K562 (cell line): Measurements from ENCODE around the gene CAMK1D. TPM values are rescaled to one million over a fixed set of nuclear protein-coding genes. Genes with fewer than 3 reads are reported as not detected.

ENCODE experiments used
- ATAC-seq: fragments of 200-7000 bp; cut with Tn5 transposase; 3 replicates; pipeline ENCODE4 v1.9.1; 2020; ENCODE audit warnings: moderate library complexity
- BruUV-seq: library from RNA; stranded (reverse); fragments of 400-500 nt; replicated peaks from 2 replicates; lab custom pipeline; 2021; lab: Mats Ljungman, UMichigan
- CTCF ChIA-PET: fragments of 300-600 bp; formaldehyde crosslinking; extraction: SDS; loops from one replicate; lab custom pipeline; 2021; ENCODE audit warnings: low intra/inter-chr PET ratio; lab: Yijun Ruan, JAX
- POLR2A ChIA-PET: fragments of 300-600, 350-650 bp; sonication (Branson Sonifier 250); formaldehyde crosslinking; extraction: SDS; loops from one replicate; lab custom pipeline; 2021; ENCODE audit warnings: antibody characterized with exemption, inconsistent platforms; lab: Yijun Ruan, JAX
- DNase-seq, 4 experiments: peaks; one replicate each; pipeline versions ENCODE4 v3.0.0 to v3.0.0-alpha.2; 2011 to 2018; ENCODE audit warnings: low spot score in 3 of 4, mixed read lengths in 3 of 4; ENCODE audit errors: extremely low read depth in 1 of 4
- FAIRE-seq: peaks from 2 replicates; lab custom pipeline; 2011; peaks lifted over from hg19 to GRCh38; lab: Jason Lieb, UNC
- H2AFZ ChIP-seq: 2 replicates; pipeline ENCODE4 v1.6.0; 2011; ENCODE audit warnings: low read depth, low read length, control low read depth, inconsistent platforms
- H3K27ac ChIP-seq: fragments of 200-600 bp; 3 replicates; pipeline ENCODE4 v1.8.0; 2011; ENCODE audit warnings: low read depth, mild to moderate bottlenecking, control low read depth, inconsistent platforms, low read length, moderate library complexity, mixed read lengths; ENCODE audit errors: extremely low read depth
- H3K27me3 ChIP-seq, 2 experiments: fragments of 300-600 bp in 1 of 2; 2 replicates in 1 of 2; 3 replicates in 1 of 2; pipeline versions ENCODE4 v1.6.0 to v1.8.0; 2011; ENCODE audit warnings: inconsistent platforms in 2 of 2, low read length in 2 of 2, mild to moderate bottlenecking in 1 of 2, mixed read lengths in 1 of 2, moderate library complexity in 1 of 2; ENCODE audit not compliant: control insufficient read depth in 2 of 2, insufficient read depth in 2 of 2
- H3K36me3 ChIP-seq: fragments of 300-600 bp; 3 replicates; pipeline ENCODE4 v1.8.0; 2011; ENCODE audit warnings: mild to moderate bottlenecking, low read length, inconsistent platforms; ENCODE audit not compliant: control insufficient read depth, insufficient read depth
- H3K4me1 ChIP-seq, 2 experiments: fragments of 200-600 bp in 1 of 2; replicated peaks in 1 of 2; 2 replicates in 1 of 2; 3 replicates in 1 of 2; pipeline versions ENCODE4 v1.5.1 to v1.8.0; 2011; ENCODE audit warnings: inconsistent platforms in 2 of 2, low read length in 2 of 2, mild to moderate bottlenecking in 1 of 2, mixed read lengths in 1 of 2, moderate library complexity in 1 of 2; ENCODE audit not compliant: control insufficient read depth in 2 of 2, insufficient read depth in 2 of 2
- H3K4me2 ChIP-seq: 2 replicates; pipeline ENCODE4 v1.6.1; 2011; ENCODE audit warnings: low read length, control low read depth, inconsistent platforms, mixed read lengths; ENCODE audit not compliant: insufficient read depth
- H3K4me3 ChIP-seq: fragments of 200-600 bp; sonication (generic), shearing (Covaris generic); 2 replicates; pipeline ENCODE4 v1.5.1; 2016; ENCODE audit warnings: control low read depth, inconsistent platforms
- H3K79me2 ChIP-seq: fragments of 200-600 bp; 3 replicates; pipeline ENCODE4 v1.8.0; 2011; ENCODE audit warnings: low read length, inconsistent platforms; ENCODE audit not compliant: control insufficient read depth, insufficient read depth
- H3K9ac ChIP-seq, 2 experiments: 2 replicates each; pipeline versions ENCODE4 v1.6.0 to v1.6.1; 2011; ENCODE audit warnings: low read depth in 2 of 2, low read length in 2 of 2, control low read depth in 1 of 2, inconsistent platforms in 1 of 2, mild to moderate bottlenecking in 1 of 2, mixed read lengths in 1 of 2; ENCODE audit not compliant: insufficient read depth in 1 of 2
- H3K9me1 ChIP-seq: one replicate; pipeline ENCODE4 v1.6.0; 2011; ENCODE audit warnings: inconsistent platforms, mild to moderate bottlenecking, low read length, moderate library complexity; ENCODE audit not compliant: control insufficient read depth, insufficient read depth
- H3K9me3 ChIP-seq: replicated peaks from 2 replicates; pipeline ENCODE4 v1.5.1; 2011; ENCODE audit warnings: low read depth, low read length, inconsistent platforms; ENCODE audit not compliant: control insufficient read depth, insufficient read depth
- H4K20me1 ChIP-seq: replicated peaks from 2 replicates; pipeline ENCODE4 v1.6.1; 2011; ENCODE audit warnings: low read length, inconsistent platforms, mixed read lengths; ENCODE audit not compliant: control insufficient read depth, insufficient read depth
- E4F1 ChIP-seq: fragments of 250-450 bp; sonication (Bioruptor Pico); IDR thresholded peaks from 2 replicates; pipeline ENCODE4 v1.5.0; 2021; ENCODE audit warnings: mild to moderate bottlenecking, borderline replicate concordance
- HIVEP1 ChIP-seq: fragments of 250-450 bp; sonication (Bioruptor Pico); IDR thresholded peaks from 2 replicates; pipeline ENCODE4 v1.4.0; 2020; ENCODE audit warnings: mild to moderate bottlenecking
- RCOR1 ChIP-seq, 2 experiments: IDR thresholded peaks; 2 replicates each; pipeline ENCODE4 v1.6.1; 2012; ENCODE audit warnings: low read depth in 2 of 2, low read length in 2 of 2, borderline replicate concordance in 1 of 2, improper control_type of control experiment in 1 of 2
- TBP ChIP-seq: optimal IDR thresholded peaks from 2 replicates; pipeline ENCODE3; 2011; ENCODE audit warnings: low read depth, low read length, improper control_type of control experiment
- WGBS: fragments of 100-300 bp; shearing (Covaris generic); methylation state at CpG from one replicate; pipeline ENCODE4 v1.1.6; 2016; ENCODE audit warnings: low coverage, mixed read lengths; ENCODE audit not compliant: insufficient coverage; ENCODE audit errors: missing lambda C conversion rate; 5-methylcytosine and 5-hydroxymethylcytosine counted together
- in situ Hi-C: fragments of 300-500 bp; cut with MboI; formaldehyde crosslinking; loops from 4 replicates; pipeline ENCODE4 v1.15.0; 2018; ENCODE audit warnings: inconsistent platforms, mixed read lengths
- intact Hi-C: fragments of 100-400 bp; cut with micrococcal nuclease; formaldehyde crosslinking; loops from 2 replicates; pipeline ENCODE4 v1.14.2; 2022
- polyA plus RNA-seq, 8 experiments: library from polyadenylated mRNA; depleted of rRNA in 4 of 8; stranded (reverse) in 5 of 8; unstranded in 3 of 8; fragments of >200 nt; fragmentation: Nextera tagmentation in 2 of 8; fragmentation: Illumina TruSeq in 1 of 8; extraction: Ambion mirVana in 2 of 8; extraction: Trizol in 1 of 8; gene quantifications; 2 replicates each; pipeline versions ENCODE4 v1.2.1 to v1.2.3, GENCODE V29; 2011 to 2014; ENCODE audit warnings: inconsistent platforms in 1 of 8, missing spikeins in 1 of 8
- total RNA-seq, 7 experiments: library from RNA; depleted of rRNA in 6 of 7; stranded (reverse); fragments of >200 nt in 6 of 7; fragmentation: Illumina TruSeq in 2 of 7; extraction: Trizol in 2 of 7; gene quantifications; 2 replicates each; pipeline versions ENCODE4 v1.2.1 to v1.2.3, GENCODE V29; 2011 to 2021; ENCODE audit warnings: low replicate concordance in 1 of 7
- TF ChIP-seq, protein P1 (sequence below), 3 experiments: IDR thresholded peaks in 2 of 3; conservative IDR thresholded peaks in 1 of 3; 2 replicates each; pipeline ENCODE4 v1.5.1; 2011 to 2012; ENCODE audit warnings: low read length in 3 of 3, mild to moderate bottlenecking in 3 of 3, control low read depth in 2 of 3, improper control_type of control experiment in 1 of 3, inconsistent platforms in 1 of 3, low read depth in 1 of 3, mixed read lengths in 1 of 3, moderate library complexity in 1 of 3; ENCODE audit not compliant: insufficient read depth in 2 of 3

Gene CAMK1D
- total and polyA plus RNA-seq, 9 of the 15 experiments (the other 6 are each of a cell fraction or from before 2014, with no cell fraction given): 0.12 to 0.24 (median 0.20) TPM; not detected in 5

GRCh38 chr10:12710594-12711349 lies 361.4 kb downstream of the CAMK1D start (continued):
- TF ChIP-seq E4F1 (CRISPR knock-in tag) (no peak), RCOR1 (IDR thresholded peaks at IDR 0.05; ENCODE audit: borderline replicate concordance in 1 of 2, low read depth in 2 of 2, low read length in 2 of 2) (0 out of 4 replicates have a peak, but pooled peaks of 1 of the 2 experiments have one; percentile 7)

- peaks cover 0 to 9% of the 10 kb centered on the region in 2 experiments; a peak in 2 of 5 replicates for H3K27me3 ChIP-seq
- H3K79me2 ChIP-seq: no peaks in the 10 kb centered on the region
- ATAC-seq (no peak), DNase-seq (no peak), FAIRE-seq (no peak)
- no peaks in the 10 kb centered on the region for H3K9me1 ChIP-seq
- no peaks in the 10 kb centered on the region for H3K9me3 ChIP-seq
- H3K27ac ChIP-seq: no peak overlapping the region
- intact Hi-C loops (loop anchor here (2.0 to 10.0 kb wide), 4 partner anchors 193 to 447 kb away; no protein-coding TSS in a partner anchor), in situ Hi-C loops (loop anchor here (5.0 to 25.0 kb wide), 3 partner anchors 363 to 924 kb away; no protein-coding TSS in a partner anchor)
- TF ChIP-seq HIVEP1 (CRISPR knock-in tag): no peak
- TF ChIP-seq, protein P1, sequence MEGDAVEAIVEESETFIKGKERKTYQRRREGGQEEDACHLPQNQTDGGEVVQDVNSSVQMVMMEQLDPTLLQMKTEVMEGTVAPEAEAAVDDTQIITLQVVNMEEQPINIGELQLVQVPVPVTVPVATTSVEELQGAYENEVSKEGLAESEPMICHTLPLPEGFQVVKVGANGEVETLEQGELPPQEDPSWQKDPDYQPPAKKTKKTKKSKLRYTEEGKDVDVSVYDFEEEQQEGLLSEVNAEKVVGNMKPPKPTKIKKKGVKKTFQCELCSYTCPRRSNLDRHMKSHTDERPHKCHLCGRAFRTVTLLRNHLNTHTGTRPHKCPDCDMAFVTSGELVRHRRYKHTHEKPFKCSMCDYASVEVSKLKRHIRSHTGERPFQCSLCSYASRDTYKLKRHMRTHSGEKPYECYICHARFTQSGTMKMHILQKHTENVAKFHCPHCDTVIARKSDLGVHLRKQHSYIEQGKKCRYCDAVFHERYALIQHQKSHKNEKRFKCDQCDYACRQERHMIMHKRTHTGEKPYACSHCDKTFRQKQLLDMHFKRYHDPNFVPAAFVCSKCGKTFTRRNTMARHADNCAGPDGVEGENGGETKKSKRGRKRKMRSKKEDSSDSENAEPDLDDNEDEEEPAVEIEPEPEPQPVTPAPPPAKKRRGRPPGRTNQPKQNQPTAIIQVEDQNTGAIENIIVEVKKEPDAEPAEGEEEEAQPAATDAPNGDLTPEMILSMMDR (IDR thresholded peaks at IDR 0.05 in 2 of 3, conservative IDR thresholded peaks at IDR 0.05 in 1 of 3; ENCODE audit: insufficient read depth in 2 of 3, low read depth in 1 of 3, low read length in 3 of 3): 0 out of 6 replicates have a peak, but pooled peaks of 1 of the 3 experiments have one; percentile 8
- no peak for TF ChIP-seq TBP
- BruUV-seq: no TSS peak
- H3K4me1 ChIP-seq: no peaks in the 10 kb centered on the region
- no peak overlapping the region for H2AFZ ChIP-seq
- WGBS: 26% methylated on average over 6 of the region's 6 CpGs
- no peak overlapping the region for H3K9ac ChIP-seq
- no peak overlapping the region for H3K4me3 ChIP-seq
- no peaks in the 10 kb centered on the region for H3K36me3 ChIP-seq
- POLR2A ChIA-PET: interaction anchor here (0.6 kb wide), 1 partner anchor 387 kb away, joined by 3 read pairs; no protein-coding TSS in a partner anchor
- H3K4me2 ChIP-seq: no peak overlapping the region
- no peaks in the 10 kb centered on the region for H4K20me1 ChIP-seq
- CTCF ChIA-PET: interaction anchor here (1.2 kb wide), 3 partner anchors 363 to 929 kb away, joined by 4 read pairs; no protein-coding TSS in a partner anchor
These were observed 362.0 kb downstream of the CAMK1D start for GRCh38 chr10:12711350-12711708.
